ENCODE data around the gene CTXND1. TPM values are rescaled to one million over a fixed set of nuclear protein-coding genes. Genes with fewer than 3 reads are reported as not detected.
A peak's percentile ranks its signal among the peaks of the same experiment; 100 is the strongest.

CTXND1 gene
- total RNA-seq, 1 donor, result not detected

DNA sequence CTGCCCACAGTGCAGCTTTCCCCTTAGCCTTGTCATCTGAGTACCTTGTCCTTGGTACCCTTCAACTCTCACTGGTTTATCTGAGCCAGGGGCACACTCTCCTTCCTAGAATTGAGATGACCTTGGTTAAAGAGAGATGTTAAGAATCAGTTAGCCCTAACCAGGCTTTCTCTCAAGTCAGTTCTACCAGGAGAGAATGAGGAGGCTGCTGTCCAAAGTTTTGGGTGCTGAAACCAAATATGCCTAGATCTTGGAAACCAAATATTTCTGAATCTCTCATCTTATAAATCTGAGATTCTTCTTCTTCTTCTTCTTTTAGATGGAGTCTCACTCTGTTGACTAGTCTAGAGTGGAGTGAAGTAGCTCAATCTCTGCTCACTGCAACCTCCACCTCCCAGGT lies 12.0 kb upstream of the CTXND1 start:
- Histone ChIP-seq H3K27me3 (ENCODE audit: insufficient read depth, low read length) (peaks cover 13% of the 10 kb centered on the region), H3K4me2 (ENCODE audit: insufficient read depth, low read length) (no peak overlapping the region), H3K4me3 (ENCODE audit: insufficient read depth, low read length) (no peak overlapping the region), H3K27ac (ENCODE audit: low read depth, low read length) (no peak overlapping the region), H3K79me2 (ENCODE audit: insufficient read depth, low read length) (no peaks in the 10 kb centered on the region), H2AFZ (ENCODE audit: low read length) (no peak overlapping the region), H4K20me1 (ENCODE audit: insufficient read depth, low read length) (no peaks in the 10 kb centered on the region), H3K36me3 (ENCODE audit: insufficient read depth, low read length) (no peaks in the 10 kb centered on the region), H3K4me1 (ENCODE audit: insufficient read depth, low read length) (no peaks in the 10 kb centered on the region), H3K9me3 (ENCODE audit: low read depth, low read length) (no peaks in the 10 kb centered on the region)
- no peak for TF ChIP-seq CTCF (IDR thresholded peaks at IDR 0.05; ENCODE audit: extremely low read depth, low read depth, low read length)
- DNase-seq (ENCODE audit: insufficient read length, low spot score, missing footprints), result no peak

DNA sequence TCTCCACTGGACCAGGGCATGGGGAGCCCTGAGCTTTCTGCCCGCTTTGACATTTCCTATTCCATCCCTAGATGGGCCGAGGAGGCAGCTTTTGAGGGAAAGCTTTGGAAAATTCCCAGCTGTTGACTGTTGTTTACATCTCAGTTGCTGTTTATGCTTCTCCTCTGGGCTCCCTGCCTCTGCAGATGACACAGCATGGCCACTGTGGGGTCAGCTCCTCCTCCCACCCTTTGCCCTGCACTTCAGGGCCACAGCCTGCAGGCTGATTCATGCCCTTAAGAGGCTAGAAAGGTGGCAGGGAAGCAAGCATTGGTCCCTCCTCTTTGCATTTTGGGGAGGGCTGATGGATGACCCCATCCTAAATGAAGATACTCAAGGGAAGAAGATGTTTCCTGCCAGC lies 8.5 kb upstream of the CTXND1 start:
- Histone ChIP-seq H3K4me3 (ENCODE audit: insufficient read depth, low read length) (no peak overlapping the region), H3K9me3 (ENCODE audit: low read depth, low read length) (no peaks in the 10 kb centered on the region), H2AFZ (ENCODE audit: low read length) (no peak overlapping the region), H3K36me3 (ENCODE audit: insufficient read depth, low read length) (no peaks in the 10 kb centered on the region), H3K4me2 (ENCODE audit: insufficient read depth, low read length) (no peak overlapping the region), H3K79me2 (ENCODE audit: insufficient read depth, low read length) (no peaks in the 10 kb centered on the region), H3K27me3 (ENCODE audit: insufficient read depth, low read length) (peaks cover 27% of the 10 kb centered on the region), H3K4me1 (ENCODE audit: insufficient read depth, low read length) (no peaks in the 10 kb centered on the region), H3K27ac (ENCODE audit: low read depth, low read length) (no peak overlapping the region), H4K20me1 (ENCODE audit: insufficient read depth, low read length) (no peaks in the 10 kb centered on the region)
- no peak for TF ChIP-seq CTCF (IDR thresholded peaks at IDR 0.05; ENCODE audit: extremely low read depth, low read depth, low read length)
- no peak for DNase-seq (ENCODE audit: insufficient read length, low spot score, missing footprints)

DNA sequence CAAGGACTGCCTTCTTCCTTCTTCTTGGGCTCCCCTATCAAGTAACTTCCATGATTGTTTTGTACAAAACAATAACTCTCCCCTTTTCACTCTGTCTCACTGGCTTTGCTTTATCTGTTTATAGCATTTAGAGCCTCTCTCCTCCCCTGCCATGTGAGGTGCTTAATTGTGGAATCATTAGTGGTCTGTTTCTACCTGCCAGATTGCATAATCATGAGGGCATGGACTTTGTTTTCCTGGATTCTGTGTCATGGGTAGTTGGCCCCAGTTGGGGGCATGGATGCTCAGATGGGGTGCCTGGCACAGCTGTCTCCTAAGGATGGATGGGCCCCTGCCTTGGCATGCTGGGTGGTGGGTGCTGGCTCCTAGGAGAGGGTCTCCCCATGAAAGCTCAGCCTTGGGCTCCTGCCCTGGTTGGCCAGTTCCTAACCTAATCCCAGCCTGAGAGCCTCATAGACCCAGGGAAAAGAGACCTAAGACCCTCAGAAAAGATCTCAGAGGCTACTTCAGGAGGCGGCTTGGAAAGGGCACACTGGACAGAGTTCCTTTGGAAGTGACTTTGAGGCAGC lies 8.0 kb upstream of the CTXND1 start:
- Histone ChIP-seq H3K4me3 (ENCODE audit: insufficient read depth, low read length) (no peak overlapping the region), H2AFZ (ENCODE audit: low read length) (no peak overlapping the region), H3K79me2 (ENCODE audit: insufficient read depth, low read length) (no peaks in the 10 kb centered on the region), H4K20me1 (ENCODE audit: insufficient read depth, low read length) (no peaks in the 10 kb centered on the region), H3K27me3 (ENCODE audit: insufficient read depth, low read length) (peaks cover 32% of the 10 kb centered on the region), H3K9me3 (ENCODE audit: low read depth, low read length) (no peaks in the 10 kb centered on the region), H3K4me1 (ENCODE audit: insufficient read depth, low read length) (no peaks in the 10 kb centered on the region), H3K27ac (ENCODE audit: low read depth, low read length) (no peak overlapping the region), H3K4me2 (ENCODE audit: insufficient read depth, low read length) (no peak overlapping the region), H3K36me3 (ENCODE audit: insufficient read depth, low read length) (no peaks in the 10 kb centered on the region)
- TF ChIP-seq CTCF (IDR thresholded peaks at IDR 0.05; ENCODE audit: extremely low read depth, low read depth, low read length), result no peak
- no peak for DNase-seq (ENCODE audit: insufficient read length, low spot score, missing footprints)

GRCh38 chr15:80251428-80252120 lies 439 bp downstream of the CTXND1 start:
- H2AFZ ChIP-seq (ENCODE audit: low read length), result peak overlapping the region; percentile 20

More at GRCh38 chr15:80251428-80252120, 439 bp downstream of the CTXND1 start:
- Histone ChIP-seq H3K4me2 (ENCODE audit: insufficient read depth, low read length) (peak overlapping the region; percentile 32), H3K36me3 (ENCODE audit: insufficient read depth, low read length) (no peaks in the 10 kb centered on the region), H3K27ac (ENCODE audit: low read depth, low read length) (no peak overlapping the region), H3K4me3 (ENCODE audit: insufficient read depth, low read length) (peak overlapping the region; percentile 25), H3K9me3 (ENCODE audit: low read depth, low read length) (no peaks in the 10 kb centered on the region), H4K20me1 (ENCODE audit: insufficient read depth, low read length) (no peaks in the 10 kb centered on the region), H3K27me3 (ENCODE audit: insufficient read depth, low read length) (peaks cover 90% of the 10 kb centered on the region), H3K4me1 (ENCODE audit: insufficient read depth, low read length) (no peaks in the 10 kb centered on the region), H3K79me2 (ENCODE audit: insufficient read depth, low read length) (no peaks in the 10 kb centered on the region)
- DNase-seq (ENCODE audit: insufficient read length, low spot score, missing footprints), result peak; percentile 76
- TF ChIP-seq CTCF (IDR thresholded peaks at IDR 0.05; ENCODE audit: extremely low read depth, low read depth, low read length), result no peak

All from osteoblast (primary cell).